Lower leg skin (tissue), 4 donors: Measurements from ENCODE around the gene SLC25A30. TPM values are rescaled to one million over a fixed set of nuclear protein-coding genes. Genes with fewer than 3 reads are reported as not detected.

Experiments
- DNase-seq, 2 donors: peaks; one replicate each; pipeline ENCODE4 v3.0.0-alpha.2; 2019; ENCODE audit warnings: low spot score in 2 of 2
- H3K4me3 ChIP-seq: fragments of 200-600 bp; sonication (generic); 2 replicates; pipeline ENCODE4 v1.5.1; 2017; ENCODE audit warnings: mild to moderate bottlenecking, low read depth; ENCODE audit not compliant: poor library complexity, severe bottlenecking
- CTCF ChIP-seq, 3 donors: fragments of 450-650 bp; IDR thresholded peaks; one replicate each; pipeline ENCODE4 v1.5.1; 2016; ENCODE audit warnings: antibody characterized with exemption in 3 of 3, mild to moderate bottlenecking in 3 of 3, moderate library complexity in 2 of 3
- POLR2A ChIP-seq, 2 donors: fragments of 450-650 bp; IDR thresholded peaks; one replicate each; pipeline ENCODE4 v1.6.1; 2016 to 2017; ENCODE audit warnings: antibody characterized with exemption in 2 of 2, mild to moderate bottlenecking in 1 of 2, moderate library complexity in 1 of 2
- WGBS, 2 donors: methylation state at CpG; one replicate each; pipeline ENCODE4 v1.1.5; 2018; 5-methylcytosine and 5-hydroxymethylcytosine counted together
- intact Hi-C: fragments of 100-400 bp; cut with DNase I; formaldehyde crosslinking; loops from one replicate; pipeline ENCODE4 v1.15.0; 2023; ENCODE audit warnings: low total_unique reads
- total RNA-seq, 4 donors: library from RNA; depleted of rRNA; stranded (reverse); fragments of >200 nt; gene quantifications; one replicate each; pipeline ENCODE4 v1.1.0, GENCODE V29; 2016

Gene SLC25A30
- total RNA-seq, 4 donors from 2014 or later = 8.0 to 23.3 (median 20.4) TPM

- H3K4me3 ChIP-seq = no peak overlapping the region
- TF ChIP-seq CTCF (IDR thresholded peaks at IDR 0.05) (no peak), POLR2A (IDR thresholded peaks at IDR 0.05) (no peak)
- WGBS, 2 donors = 77 to 81% methylated on average over 6 of the region's 6 CpGs
- DNase-seq = peak in 1 of 2 donors; percentile 36
- intact Hi-C loops = no loop called here
Measured at GRCh38 chr13:45445053-45445452, 26.9 kb upstream of the SLC25A30 start.

- intact Hi-C loops = no loop called here
- H3K4me3 ChIP-seq = no peak overlapping the region
- TF ChIP-seq POLR2A (IDR thresholded peaks at IDR 0.05) = no peak
- no peak for TF ChIP-seq CTCF (IDR thresholded peaks at IDR 0.05)
- 24 to 36% methylated on average over 2 of the region's 2 CpGs for WGBS, 2 donors
- peak in 1 of 2 donors; percentile 29 for DNase-seq
Measured at GRCh38 chr13:45441633-45442032, 23.5 kb upstream of the SLC25A30 start.

- intact Hi-C loops = no loop called here
- no peak overlapping the region for H3K4me3 ChIP-seq
- DNase-seq = peak in 1 of 2 donors; percentile 17
- 71 to 83% methylated on average over 3 of the region's 3 CpGs for WGBS, 2 donors
- TF ChIP-seq CTCF (IDR thresholded peaks at IDR 0.05) (no peak), POLR2A (IDR thresholded peaks at IDR 0.05) (no peak)
Measured at GRCh38 chr13:45439781-45440462, 21.7 kb upstream of the SLC25A30 start.

- 91 to 92% methylated on average over 4 of the region's 4 CpGs for WGBS, 2 donors
Measured at GRCh38 chr13:45439008-45439407, 20.8 kb upstream of the SLC25A30 start.

GRCh38 chr13:45437947-45438346, 19.8 kb upstream of the SLC25A30 start:
- TF ChIP-seq CTCF (IDR thresholded peaks at IDR 0.05) (no peak), POLR2A (IDR thresholded peaks at IDR 0.05) (no peak)
- WGBS, 2 donors = 77 to 83% methylated on average over 4 of the region's 4 CpGs
- intact Hi-C loops = no loop called here

More at GRCh38 chr13:45439008-45439407, 20.8 kb upstream of the SLC25A30 start:
- H3K4me3 ChIP-seq = no peak overlapping the region
- peak in 1 of 2 donors; percentile 18 for DNase-seq
- TF ChIP-seq CTCF (IDR thresholded peaks at IDR 0.05) (no peak), POLR2A (IDR thresholded peaks at IDR 0.05) (no peak)
- intact Hi-C loops = no loop called here

GRCh38 chr13:45436953-45437352, 18.8 kb upstream of the SLC25A30 start:
- intact Hi-C loops = no loop called here
- 93 to 94% methylated on average over 4 of the region's 4 CpGs for WGBS, 2 donors
- DNase-seq = peak in 1 of 2 donors; percentile 37
- TF ChIP-seq POLR2A (IDR thresholded peaks at IDR 0.05) (no peak), CTCF (IDR thresholded peaks at IDR 0.05) (no peak)
- H3K4me3 ChIP-seq = no peak overlapping the region

More at GRCh38 chr13:45437947-45438346, 19.8 kb upstream of the SLC25A30 start:
- DNase-seq = peak in 1 of 2 donors; percentile 26
- no peak overlapping the region for H3K4me3 ChIP-seq
